ENCODE results near the gene PRMT7. TPM values are rescaled to one million over a fixed set of nuclear protein-coding genes. Genes with fewer than 3 reads are reported as not detected.

PRMT7 gene
- total RNA-seq, 2 donors from 2014 or later, result 24.5 to 35.7 TPM

GRCh38 chr16:68397710-68398201 lies 86.9 kb downstream of the PRMT7 start:
- no peaks in the 10 kb centered on the region for H3K4me1 ChIP-seq
- no peaks in the 10 kb centered on the region for H3K36me3 ChIP-seq
- H3K27me3 ChIP-seq, result no peaks in the 10 kb centered on the region
- no peaks in the 10 kb centered on the region for H3K9me3 ChIP-seq
- H3K4me3 ChIP-seq, result no peak overlapping the region
- no peak for TF ChIP-seq CTCF (IDR thresholded peaks at IDR 0.05)
- no peak for DNase-seq (ENCODE audit: low spot score)
- H3K27ac ChIP-seq, result no peak overlapping the region

- H3K27ac ChIP-seq, result no peak overlapping the region
- DNase-seq (ENCODE audit: low spot score), result no peak
- no peak overlapping the region for H3K4me3 ChIP-seq
Observed at GRCh38 chr16:68399456-68399855, 88.6 kb downstream of the PRMT7 start.

GRCh38 chr16:68400083-68400923 lies 89.5 kb downstream of the PRMT7 start:
- no peaks in the 10 kb centered on the region for H3K4me1 ChIP-seq
- H3K27ac ChIP-seq, result no peak overlapping the region
- H3K9me3 ChIP-seq, result no peaks in the 10 kb centered on the region
- no peak for TF ChIP-seq CTCF (IDR thresholded peaks at IDR 0.05)
- H3K4me3 ChIP-seq, result no peak overlapping the region
- no peaks in the 10 kb centered on the region for H3K27me3 ChIP-seq
- no peak for DNase-seq (ENCODE audit: low spot score)
- no peaks in the 10 kb centered on the region for H3K36me3 ChIP-seq

More at GRCh38 chr16:68399456-68399855, 88.6 kb downstream of the PRMT7 start:
- TF ChIP-seq CTCF (IDR thresholded peaks at IDR 0.05), result no peak
- H3K9me3 ChIP-seq, result no peaks in the 10 kb centered on the region
- no peaks in the 10 kb centered on the region for H3K27me3 ChIP-seq
- H3K36me3 ChIP-seq, result no peaks in the 10 kb centered on the region
- no peaks in the 10 kb centered on the region for H3K4me1 ChIP-seq

GRCh38 chr16:68400924-68401460 lies 90.2 kb downstream of the PRMT7 start:
- Histone ChIP-seq H3K27ac (no peak overlapping the region), H3K27me3 (no peaks in the 10 kb centered on the region), H3K4me1 (no peaks in the 10 kb centered on the region), H3K4me3 (no peak overlapping the region), H3K36me3 (no peaks in the 10 kb centered on the region), H3K9me3 (no peaks in the 10 kb centered on the region)
- no peak for DNase-seq (ENCODE audit: low spot score)
- no peak for TF ChIP-seq CTCF (IDR thresholded peaks at IDR 0.05)

- Histone ChIP-seq H3K4me3 (no peak overlapping the region), H3K27ac (no peak overlapping the region), H3K9me3 (no peaks in the 10 kb centered on the region), H3K27me3 (no peaks in the 10 kb centered on the region), H3K36me3 (no peaks in the 10 kb centered on the region), H3K4me1 (no peaks in the 10 kb centered on the region)
- DNase-seq (ENCODE audit: low spot score), result no peak
- TF ChIP-seq CTCF (IDR thresholded peaks at IDR 0.05), result no peak
Observed at GRCh38 chr16:68401871-68402747, 91.3 kb downstream of the PRMT7 start.
